Tibial nerve (tissue), 4 donors: ENCODE measurements around the gene PFN1.

Source experiments
- CTCF ChIP-seq, 5 experiments: fragments of 200-600 bp in 3 of 5; fragments of 450-650 bp in 2 of 5; sonication (generic) in 3 of 5; IDR thresholded peaks; one replicate each; pipeline ENCODE4 v1.5.1; 2016 to 2019; ENCODE audit warnings: antibody characterized with exemption in 5 of 5, mild to moderate bottlenecking in 3 of 5, moderate library complexity in 2 of 5
- EP300 ChIP-seq, 2 donors: sonication (generic); formaldehyde crosslinking; IDR thresholded peaks; one replicate each; pipeline ENCODE4 v1.6.1; 2017; ENCODE audit warnings: antibody characterized with exemption in 2 of 2, mild to moderate bottlenecking in 1 of 2
- POLR2A ChIP-seq, 2 donors: fragments of 450-650 bp; IDR thresholded peaks; one replicate each; pipeline ENCODE4 v1.6.1; 2017; ENCODE audit warnings: antibody characterized with exemption in 2 of 2, mild to moderate bottlenecking in 2 of 2, moderate library complexity in 2 of 2

DNA sequence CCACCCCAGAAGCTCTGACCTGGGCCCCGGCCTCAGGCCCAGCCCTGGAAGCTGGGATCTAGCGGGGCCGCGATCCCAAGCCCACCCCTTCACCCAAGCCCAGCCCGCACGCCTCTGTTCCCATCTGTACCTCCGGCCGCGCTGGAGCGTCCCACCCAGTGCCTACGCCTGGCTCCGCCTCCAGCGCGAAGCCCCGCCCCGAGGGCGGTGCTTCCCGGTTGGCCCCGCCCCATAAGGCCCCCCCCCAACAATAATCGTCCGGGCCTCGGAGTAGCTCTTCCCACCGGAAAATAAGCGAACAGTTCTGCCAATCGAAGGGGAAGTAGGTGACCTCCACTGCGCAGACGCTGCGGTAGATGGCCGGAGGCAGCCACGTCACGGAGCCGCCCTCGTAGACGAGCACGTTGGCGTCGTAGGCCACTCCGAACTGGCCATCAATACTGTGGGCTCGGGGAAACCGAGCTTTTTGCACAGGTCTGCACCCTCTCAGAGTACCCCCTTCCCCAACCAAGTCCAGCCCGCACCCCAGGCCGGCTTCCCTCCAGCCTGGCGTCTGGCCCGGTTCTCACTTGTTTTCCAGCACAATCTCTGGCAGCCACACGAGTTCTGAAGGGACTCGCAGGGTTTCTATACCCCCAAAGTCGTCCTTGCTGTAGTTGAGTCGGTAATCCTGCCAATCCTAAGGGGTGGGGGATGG lies 46.5 kb downstream of the PFN1 start:
- TF ChIP-seq CTCF (IDR thresholded peaks at IDR 0.05): no peak
- peak in 1 of 2 donors; percentile 48 for TF ChIP-seq POLR2A (IDR thresholded peaks at IDR 0.05)
- TF ChIP-seq EP300 (IDR thresholded peaks at IDR 0.05): peak in 1 of 2 donors; percentile 43
